IMR-90 (cell line): Measurements from ENCODE around the gene TM4SF18. TPM values are rescaled to one million over a fixed set of nuclear protein-coding genes. Genes with fewer than 3 reads are reported as not detected.

Experiments
- ATAC-seq: fragments of 200-7000 bp; cut with Tn5 transposase; 2 replicates; pipeline ENCODE4 v1.9.1; 2020; ENCODE audit warnings: low read depth, mild to moderate bottlenecking, moderate library complexity
- BruUV-seq: library from RNA; stranded (reverse); fragments of 400-500 nt; replicated peaks from 2 replicates; lab custom pipeline; 2021; lab: Mats Ljungman, UMichigan
- CTCF ChIA-PET: fragments of 300-600 bp; formaldehyde crosslinking; extraction: SDS; loops from one replicate; lab custom pipeline; 2021; ENCODE audit warnings: antibody characterized with exemption; lab: Yijun Ruan, JAX
- POLR2A ChIA-PET: fragments of 300-600 bp; sonication (Branson Sonifier 250); formaldehyde crosslinking; loops from one replicate; lab custom pipeline; 2022; ENCODE audit warnings: antibody characterized with exemption; ENCODE audit not compliant: unreplicated experiment; lab: Charles Lee
- DNase-seq: peaks from one replicate; pipeline ENCODE4 v3.0.0; 2013
- H2AFZ ChIP-seq: replicated peaks from 2 replicates; pipeline ENCODE3; 2013; ENCODE audit warnings: low read length, mild to moderate bottlenecking; ENCODE audit not compliant: poor library complexity
- H2AK5ac ChIP-seq: 2 replicates; pipeline ENCODE4 v1.6.1; 2013; ENCODE audit warnings: low read depth, low read length, inconsistent platforms
- H2AK9ac ChIP-seq: replicated peaks from 2 replicates; pipeline ENCODE3; 2013; ENCODE audit warnings: mild to moderate bottlenecking, low read depth, low read length, moderate library complexity; ENCODE audit not compliant: poor library complexity
- H2BK120ac ChIP-seq: 2 replicates; pipeline ENCODE4 v1.6.1; 2013; ENCODE audit warnings: low read depth, low read length, inconsistent platforms
- H2BK15ac ChIP-seq: 3 replicates; pipeline ENCODE4 v1.6.1; 2013; ENCODE audit warnings: low read depth, low read length, inconsistent platforms
- H2BK20ac ChIP-seq: 2 replicates; pipeline ENCODE4 v1.6.1; 2013; ENCODE audit warnings: low read depth, mild to moderate bottlenecking, inconsistent platforms, low read length, moderate library complexity
- H2BK5ac ChIP-seq: 2 replicates; pipeline ENCODE4 v1.6.1; 2013; ENCODE audit warnings: mild to moderate bottlenecking, low read depth, low read length, inconsistent platforms; ENCODE audit not compliant: poor library complexity, severe bottlenecking
- H3K14ac ChIP-seq: replicated peaks from 2 replicates; pipeline ENCODE4 v1.6.1; 2013; ENCODE audit warnings: low read depth, low read length, inconsistent platforms
- H3K18ac ChIP-seq: 2 replicates; pipeline ENCODE4 v1.6.1; 2013; ENCODE audit warnings: low read depth, low read length, control low read depth
- H3K23ac ChIP-seq: 2 replicates; pipeline ENCODE4 v1.6.1; 2013; ENCODE audit warnings: low read depth, low read length, inconsistent platforms
- H3K27ac ChIP-seq: 2 replicates; pipeline ENCODE4 v1.5.1; 2013; ENCODE audit warnings: mild to moderate bottlenecking, control low read depth, low read length; ENCODE audit not compliant: insufficient read depth
- H3K27me3 ChIP-seq: 2 replicates; pipeline ENCODE4 v1.6.1; 2013; ENCODE audit warnings: low read length; ENCODE audit not compliant: control insufficient read depth, insufficient read depth
- H3K36me3 ChIP-seq: 2 replicates; pipeline ENCODE4 v1.6.1; 2013; ENCODE audit warnings: low read length, mixed read lengths; ENCODE audit not compliant: control insufficient read depth, insufficient read depth
- H3K4ac ChIP-seq: 2 replicates; pipeline ENCODE4 v1.6.1; 2013; ENCODE audit warnings: low read depth, low read length, inconsistent platforms
- H3K4me1 ChIP-seq: 2 replicates; pipeline ENCODE4 v1.6.1; 2013; ENCODE audit warnings: low read length, mixed read lengths; ENCODE audit not compliant: control insufficient read depth, insufficient read depth
- H3K4me2 ChIP-seq: 2 replicates; pipeline ENCODE4 v1.6.1; 2013; ENCODE audit warnings: low read depth, mild to moderate bottlenecking, control low read depth, low read length, moderate library complexity
- H3K4me3 ChIP-seq: 2 replicates; pipeline ENCODE4 v1.5.1; 2013; ENCODE audit warnings: low read depth, mild to moderate bottlenecking, control low read depth, low read length, moderate library complexity; ENCODE audit not compliant: insufficient read depth
- H3K56ac ChIP-seq: 2 replicates; pipeline ENCODE4 v1.6.1; 2013; ENCODE audit warnings: low read length, inconsistent platforms; ENCODE audit not compliant: insufficient read depth; ENCODE audit errors: extremely low read depth
- H3K79me1 ChIP-seq, 2 experiments: 2 replicates each; pipeline ENCODE4 v1.6.1; 2013; ENCODE audit warnings: low read length in 2 of 2, inconsistent platforms in 1 of 2, low read depth in 1 of 2
- H3K9ac ChIP-seq: 2 replicates; pipeline ENCODE4 v1.6.1; 2013; ENCODE audit warnings: low read depth, low read length, control low read depth
- H3K9me1 ChIP-seq: 2 replicates; pipeline ENCODE4 v1.6.1; 2013; ENCODE audit warnings: low read length, inconsistent platforms; ENCODE audit not compliant: insufficient read depth
- H3K9me3 ChIP-seq: 2 replicates; pipeline ENCODE4 v1.6.1; 2013; ENCODE audit warnings: low read length; ENCODE audit not compliant: control insufficient read depth, insufficient read depth
- H4K20me1 ChIP-seq: 2 replicates; pipeline ENCODE4 v1.6.1; 2013; ENCODE audit warnings: low read length, inconsistent platforms; ENCODE audit not compliant: insufficient read depth
- H4K5ac ChIP-seq: 2 replicates; pipeline ENCODE4 v1.6.1; 2013; ENCODE audit warnings: mild to moderate bottlenecking, low read depth, low read length, control low read depth
- H4K8ac ChIP-seq, 2 experiments: 2 replicates each; pipeline ENCODE4 v1.6.1; 2013; ENCODE audit warnings: low read depth in 2 of 2, low read length in 2 of 2, control low read depth in 1 of 2, inconsistent platforms in 1 of 2
- H4K91ac ChIP-seq: 2 replicates; pipeline ENCODE4 v1.6.1; 2013; ENCODE audit warnings: low read depth, low read length, inconsistent platforms; ENCODE audit not compliant: insufficient read depth
- BHLHE40 ChIP-seq: fragments of 150-350 bp; IDR thresholded peaks from 2 replicates; pipeline ENCODE4 v1.6.1; 2016; ENCODE audit warnings: mild to moderate bottlenecking, low read depth, low read length
- CEBPB ChIP-seq: IDR thresholded peaks from 2 replicates; pipeline ENCODE4 v1.6.1; 2012; ENCODE audit warnings: low read depth, low read length, improper control_type of control experiment
- CHD1 ChIP-seq: IDR thresholded peaks from 2 replicates; pipeline ENCODE4 v1.6.1; 2012; ENCODE audit warnings: low read depth, low read length, improper control_type of control experiment
- CTCF ChIP-seq: conservative IDR thresholded peaks from 2 replicates; pipeline ENCODE4 v1.5.1; 2012; ENCODE audit warnings: mild to moderate bottlenecking, low read depth, low read length, improper control_type of control experiment
- ELK1 ChIP-seq: fragments of 150-350 bp; IDR thresholded peaks from 2 replicates; pipeline ENCODE4 v1.6.1; 2016; ENCODE audit warnings: low read depth, mild to moderate bottlenecking, low read length, moderate library complexity, borderline replicate concordance
- FOS ChIP-seq: fragments of 150-350 bp; IDR thresholded peaks from 2 replicates; pipeline ENCODE4 v1.6.1; 2016; ENCODE audit warnings: low read depth, low read length
- MAFK ChIP-seq: IDR thresholded peaks from 2 replicates; pipeline ENCODE4 v1.6.1; 2012; ENCODE audit warnings: low read depth, low read length, improper control_type of control experiment
- MAZ ChIP-seq: IDR thresholded peaks from 2 replicates; pipeline ENCODE4 v1.6.1; 2012; ENCODE audit warnings: low read depth, mild to moderate bottlenecking, low read length, improper control_type of control experiment, moderate library complexity, borderline replicate concordance
- MXI1 ChIP-seq: IDR thresholded peaks from 2 replicates; pipeline ENCODE4 v1.6.1; 2012; ENCODE audit warnings: low read depth, mild to moderate bottlenecking, low read length, moderate library complexity, borderline replicate concordance
- NFE2L2 ChIP-seq: fragments of 150-350 bp; IDR thresholded peaks from 2 replicates; pipeline ENCODE4 v1.6.1; 2016; ENCODE audit warnings: low read depth, mild to moderate bottlenecking, low read length
- POLR2A ChIP-seq: IDR thresholded peaks from 2 replicates; pipeline ENCODE4 v1.6.1; 2012; ENCODE audit warnings: mild to moderate bottlenecking, low read depth, low read length
- RAD21 ChIP-seq: IDR thresholded peaks from 2 replicates; pipeline ENCODE4 v1.6.1; 2012; ENCODE audit warnings: low read length, improper control_type of control experiment
- RCOR1 ChIP-seq: IDR thresholded peaks from 2 replicates; pipeline ENCODE4 v1.6.1; 2012; ENCODE audit warnings: mild to moderate bottlenecking, low read length, improper control_type of control experiment; ENCODE audit not compliant: insufficient replicate concordance
- RFX5 ChIP-seq: IDR thresholded peaks from 2 replicates; pipeline ENCODE4 v1.8.0; 2012; ENCODE audit warnings: low read depth, mild to moderate bottlenecking, low read length, moderate library complexity
- SMC3 ChIP-seq: fragments of 150-350 bp; IDR thresholded peaks from 2 replicates; pipeline ENCODE4 v1.6.1; 2016; ENCODE audit warnings: low read depth, mild to moderate bottlenecking, antibody characterized with exemption, low read length, moderate library complexity
- USF2 ChIP-seq: fragments of 150-350 bp; IDR thresholded peaks from 2 replicates; pipeline ENCODE4 v1.6.1; 2017; ENCODE audit warnings: mild to moderate bottlenecking, antibody characterized with exemption, low read length, low read depth
- WGBS, 2 experiments: methylation state at CpG; one replicate each; pipeline versions ENCODE4 v1.1.5 to v1.1.7; 2013; ENCODE audit warnings: missing lambda C conversion rate in 2 of 2; ENCODE audit not compliant: insufficient read length in 1 of 2; ENCODE audit errors: extremely low coverage in 2 of 2; 5-methylcytosine and 5-hydroxymethylcytosine counted together
- dilution Hi-C: fragments of 300-500 bp; cut with HindIII; formaldehyde crosslinking; loops from one replicate; pipeline ENCODE4 v1.14.3; 2018; ENCODE audit warnings: low sequenced_read_pairs; ENCODE audit not compliant: unreplicated experiment
- in situ Hi-C: fragments of 300-500 bp; cut with MboI; formaldehyde crosslinking; loops from 3 replicates; pipeline ENCODE4 v1.14.3; 2019; ENCODE audit warnings: low sequenced_read_pairs, inconsistent platforms, mixed read lengths
- intact Hi-C: fragments of 100-400 bp; cut with micrococcal nuclease; formaldehyde crosslinking; loops from 2 replicates; pipeline ENCODE4 v1.10.0; 2022
- polyA plus RNA-seq, 3 experiments: library from polyadenylated mRNA; depleted of rRNA; stranded (reverse); fragments of >200 nt; gene quantifications; 2 replicates each; pipeline ENCODE4 v1.2.3, GENCODE V29; 2012; ENCODE audit warnings: low replicate concordance in 1 of 3
- total RNA-seq: library from RNA; depleted of rRNA; stranded (reverse); fragments of >200 nt; gene quantifications from 2 replicates; pipeline ENCODE4 v1.2.3, GENCODE V29; 2012

TM4SF18 gene
- total and polyA plus RNA-seq, 2 of the 4 experiments (the other 2 are of a cell fraction): under 0.01 TPM; not detected in 1

- Histone ChIP-seq H3K4me2 (no peak overlapping the region), H4K8ac (no peak overlapping the region), H2AK5ac (no peak overlapping the region), H3K4me1 (peaks cover 17% of the 10 kb centered on the region), H3K79me1 (0 out of 4 replicates have a peak, but pooled peaks cover 0 to 3% of the 10 kb centered on the region in 2 experiments), H2AK9ac (no peak overlapping the region), H3K4me3 (no peak overlapping the region), H3K27ac (no peak overlapping the region), H3K14ac (no peak overlapping the region), H2BK120ac (no peak overlapping the region), H3K9me3 (no peaks in the 10 kb centered on the region), H3K23ac (no peak overlapping the region), H3K36me3 (no peaks in the 10 kb centered on the region), H3K4ac (no peak overlapping the region), H2BK20ac (no peak overlapping the region), H2AFZ (no peak overlapping the region), H3K9me1 (peaks cover 3% of the 10 kb centered on the region; the same call in 1 of the 2 replicates), H3K27me3 (no peaks in the 10 kb centered on the region), H3K56ac (no peak overlapping the region), H4K20me1 (no peaks in the 10 kb centered on the region), H3K9ac (no peak overlapping the region), H4K91ac (no peak overlapping the region), H2BK5ac (no peak overlapping the region), H3K18ac (no peak overlapping the region), H4K5ac (no peak overlapping the region), H2BK15ac (no peak overlapping the region)
- dilution Hi-C loops: no loop called here
- intact Hi-C loops: no loop called here
- CTCF ChIA-PET: no interaction called here
- POLR2A ChIA-PET: no interaction called here
- ATAC-seq (no peak), DNase-seq (no peak)
- in situ Hi-C loops: no loop called here
- BruUV-seq: no TSS peak
- no CpG with 5 or more reads among the region's 1 CpG for WGBS, 2 experiments
- TF ChIP-seq SMC3 (no peak), CHD1 (no peak), RCOR1 (no peak), MAFK (no peak), CTCF (no peak), RAD21 (no peak), CEBPB (no peak), NFE2L2 (no peak), POLR2A (no peak), ELK1 (no peak), RFX5 (no peak), BHLHE40 (no peak), MXI1 (no peak), USF2 (no peak), FOS (no peak), MAZ (no peak)
Observed at GRCh38 chr3:149313542-149313941, 19.9 kb downstream of the TM4SF18 start.
